ENCODE results near the gene HNRNPUL1.

HNRNPUL1 gene

DNA sequence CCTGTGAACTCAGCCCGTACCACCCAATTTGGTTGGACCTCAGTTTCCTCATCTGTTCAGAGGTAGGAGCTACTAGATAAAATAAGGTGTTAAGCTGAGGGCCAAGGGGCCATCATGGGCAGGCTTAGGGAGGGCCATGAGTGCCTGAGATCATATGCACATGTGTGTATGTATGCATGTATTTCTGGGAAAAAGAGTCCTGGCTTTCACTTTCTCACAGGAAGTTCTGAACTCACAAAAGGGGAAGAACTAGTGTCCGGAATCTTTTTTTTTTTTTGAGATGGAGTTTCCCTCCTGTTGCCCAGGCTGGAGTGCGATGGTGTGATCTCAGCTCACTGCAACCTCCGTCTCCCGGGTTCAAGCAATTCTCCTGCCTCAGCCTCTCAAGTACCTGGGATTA is 70.6 kb downstream of the HNRNPUL1 start:
- H3K79me2 ChIP-seq (ENCODE audit: insufficient read depth, low read length) = no peaks in the 10 kb centered on the region
- no peaks in the 10 kb centered on the region for H3K27me3 ChIP-seq (ENCODE audit: insufficient read depth, low read length)
- no peaks in the 10 kb centered on the region for H3K4me1 ChIP-seq (ENCODE audit: insufficient read depth, low read length, severe bottlenecking)
- TF ChIP-seq, protein P1, sequence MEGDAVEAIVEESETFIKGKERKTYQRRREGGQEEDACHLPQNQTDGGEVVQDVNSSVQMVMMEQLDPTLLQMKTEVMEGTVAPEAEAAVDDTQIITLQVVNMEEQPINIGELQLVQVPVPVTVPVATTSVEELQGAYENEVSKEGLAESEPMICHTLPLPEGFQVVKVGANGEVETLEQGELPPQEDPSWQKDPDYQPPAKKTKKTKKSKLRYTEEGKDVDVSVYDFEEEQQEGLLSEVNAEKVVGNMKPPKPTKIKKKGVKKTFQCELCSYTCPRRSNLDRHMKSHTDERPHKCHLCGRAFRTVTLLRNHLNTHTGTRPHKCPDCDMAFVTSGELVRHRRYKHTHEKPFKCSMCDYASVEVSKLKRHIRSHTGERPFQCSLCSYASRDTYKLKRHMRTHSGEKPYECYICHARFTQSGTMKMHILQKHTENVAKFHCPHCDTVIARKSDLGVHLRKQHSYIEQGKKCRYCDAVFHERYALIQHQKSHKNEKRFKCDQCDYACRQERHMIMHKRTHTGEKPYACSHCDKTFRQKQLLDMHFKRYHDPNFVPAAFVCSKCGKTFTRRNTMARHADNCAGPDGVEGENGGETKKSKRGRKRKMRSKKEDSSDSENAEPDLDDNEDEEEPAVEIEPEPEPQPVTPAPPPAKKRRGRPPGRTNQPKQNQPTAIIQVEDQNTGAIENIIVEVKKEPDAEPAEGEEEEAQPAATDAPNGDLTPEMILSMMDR (IDR thresholded peaks at IDR 0.05; ENCODE audit: low read length) = no peak
- no peak for TF ChIP-seq EZH2 (IDR thresholded peaks at IDR 0.05; ENCODE audit: borderline replicate concordance, low read length)
- H3K4me3 ChIP-seq (ENCODE audit: low read depth, low read length, poor library complexity, severe bottlenecking) = no peak overlapping the region
- H3K36me3 ChIP-seq (ENCODE audit: insufficient read depth, low read length) = peaks cover 50% of the 10 kb centered on the region
- H3F3A ChIP-seq (ENCODE audit: insufficient read depth, low read length) = no peaks in the 10 kb centered on the region
- H4K20me1 ChIP-seq (ENCODE audit: insufficient read depth, low read length) = no peaks in the 10 kb centered on the region
- no peaks in the 10 kb centered on the region for H3K9me2 ChIP-seq (ENCODE audit: low read depth, low read length)
- no peak overlapping the region for H3K4me2 ChIP-seq (ENCODE audit: low read length)
- no peak overlapping the region for H2AFZ ChIP-seq (ENCODE audit: low read length)
- no peak overlapping the region for H3K27ac ChIP-seq (ENCODE audit: low read depth, low read length, poor library complexity, severe bottlenecking)
- H3K9me3 ChIP-seq (ENCODE audit: low read length) = no peaks in the 10 kb centered on the region
- H3K9ac ChIP-seq (ENCODE audit: low read length) = no peak overlapping the region

- H3K36me3 ChIP-seq (ENCODE audit: insufficient read depth, low read length) = peaks cover 50% of the 10 kb centered on the region
- no peaks in the 10 kb centered on the region for H3K79me2 ChIP-seq (ENCODE audit: insufficient read depth, low read length)
- no peak overlapping the region for H3K9ac ChIP-seq (ENCODE audit: low read length)
- H3K27ac ChIP-seq (ENCODE audit: low read depth, low read length, poor library complexity, severe bottlenecking) = no peak overlapping the region
- no peak overlapping the region for H3K4me2 ChIP-seq (ENCODE audit: low read length)
- H2AFZ ChIP-seq (ENCODE audit: low read length) = no peak overlapping the region
- H3K4me1 ChIP-seq (ENCODE audit: insufficient read depth, low read length, severe bottlenecking) = no peaks in the 10 kb centered on the region
- H4K20me1 ChIP-seq (ENCODE audit: insufficient read depth, low read length) = no peaks in the 10 kb centered on the region
- no peaks in the 10 kb centered on the region for H3F3A ChIP-seq (ENCODE audit: insufficient read depth, low read length)
- H3K27me3 ChIP-seq (ENCODE audit: insufficient read depth, low read length) = no peaks in the 10 kb centered on the region
- no peak for TF ChIP-seq EZH2 (IDR thresholded peaks at IDR 0.05; ENCODE audit: borderline replicate concordance, low read length)
- TF ChIP-seq, protein P1 (IDR thresholded peaks at IDR 0.05; ENCODE audit: low read length) = no peak
- H3K4me3 ChIP-seq (ENCODE audit: low read depth, low read length, poor library complexity, severe bottlenecking) = no peak overlapping the region
- no peaks in the 10 kb centered on the region for H3K9me2 ChIP-seq (ENCODE audit: low read depth, low read length)
- H3K9me3 ChIP-seq (ENCODE audit: low read length) = no peaks in the 10 kb centered on the region
Measured at GRCh38 chr19:41335467-41335866, 71.3 kb downstream of the HNRNPUL1 start.

DNA sequence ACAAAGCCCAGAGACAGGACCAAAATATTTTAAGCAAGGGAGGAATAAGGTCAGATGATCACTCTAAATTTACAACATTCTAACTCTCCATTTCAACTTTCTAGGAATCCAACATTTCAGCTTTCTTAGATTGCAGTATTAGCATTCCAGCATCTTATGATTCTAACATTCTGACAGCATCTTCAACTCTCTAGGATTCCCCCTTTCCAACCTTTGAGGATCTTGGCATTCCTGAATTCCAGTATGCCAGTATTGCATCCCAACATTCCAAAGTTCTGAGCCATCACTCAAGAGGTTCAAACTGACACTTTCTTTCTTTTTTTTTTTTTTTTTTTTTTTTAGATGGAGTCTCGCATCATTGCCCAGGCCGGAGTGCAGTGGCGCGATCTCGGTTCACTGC is 75.8 kb downstream of the HNRNPUL1 start:
- H3K79me2 ChIP-seq (ENCODE audit: insufficient read depth, low read length) = no peaks in the 10 kb centered on the region
- no peaks in the 10 kb centered on the region for H3K9me3 ChIP-seq (ENCODE audit: low read length)
- H4K20me1 ChIP-seq (ENCODE audit: insufficient read depth, low read length) = no peaks in the 10 kb centered on the region
- no peaks in the 10 kb centered on the region for H3F3A ChIP-seq (ENCODE audit: insufficient read depth, low read length)
- TF ChIP-seq, protein P1 (IDR thresholded peaks at IDR 0.05; ENCODE audit: low read length) = no peak
- no peak for TF ChIP-seq EZH2 (IDR thresholded peaks at IDR 0.05; ENCODE audit: borderline replicate concordance, low read length)
- no peak overlapping the region for H2AFZ ChIP-seq (ENCODE audit: low read length)
- H3K36me3 ChIP-seq (ENCODE audit: insufficient read depth, low read length) = peaks cover 62% of the 10 kb centered on the region
- no peak overlapping the region for H3K4me3 ChIP-seq (ENCODE audit: low read depth, low read length, poor library complexity, severe bottlenecking)
- H3K9me2 ChIP-seq (ENCODE audit: low read depth, low read length) = no peaks in the 10 kb centered on the region
- no peak overlapping the region for H3K9ac ChIP-seq (ENCODE audit: low read length)
- H3K27me3 ChIP-seq (ENCODE audit: insufficient read depth, low read length) = no peaks in the 10 kb centered on the region
- no peak overlapping the region for H3K4me2 ChIP-seq (ENCODE audit: low read length)
- no peaks in the 10 kb centered on the region for H3K4me1 ChIP-seq (ENCODE audit: insufficient read depth, low read length, severe bottlenecking)
- no peak overlapping the region for H3K27ac ChIP-seq (ENCODE audit: low read depth, low read length, poor library complexity, severe bottlenecking)
